Activated T-helper 17 cell treated with anti-CD3 and anti-CD28 coated beads, Interleukin-2, amount 50 U/mL, for 72 hours (primary cell): ENCODE results near the gene ERP27. TPM values are rescaled to one million over a fixed set of nuclear protein-coding genes. Genes with fewer than 3 reads are reported as not detected.
A peak's percentile ranks its signal among the peaks of the same experiment; 100 is the strongest.

Source experiments
- ATAC-seq: fragments of 150-1000 bp; cut with Tn5 transposase; replicated peaks from 2 replicates; pipeline ENCODE4 v1.10.0; 2021; ENCODE audit warnings: mild to moderate bottlenecking, moderate library complexity
- H3K27ac Mint-ChIP-seq: one replicate; pipeline ENCODE4 v1.8.0; 2022; ENCODE audit warnings: mixed read lengths
- H3K27me3 Mint-ChIP-seq: one replicate; pipeline ENCODE4 v1.8.0; 2022; ENCODE audit warnings: mixed read lengths
- H3K36me3 Mint-ChIP-seq: one replicate; pipeline ENCODE4 v1.8.0; 2022; ENCODE audit warnings: low read depth, mild to moderate bottlenecking, mixed read lengths
- H3K4me1 Mint-ChIP-seq: one replicate; pipeline ENCODE4 v1.8.0; 2022; ENCODE audit warnings: mixed read lengths
- H3K4me3 Mint-ChIP-seq: one replicate; pipeline ENCODE4 v1.8.0; 2022; ENCODE audit warnings: mild to moderate bottlenecking, mixed read lengths
- H3K9me3 Mint-ChIP-seq: one replicate; pipeline ENCODE4 v1.8.0; 2022; ENCODE audit warnings: mixed read lengths
- total RNA-seq, 2 donors: library from RNA; stranded (reverse); gene quantifications; one replicate each; pipeline ENCODE4 v1.2.3, GENCODE V29; 2022

Gene ERP27
- total RNA-seq, 2 donors from 2014 or later, result 5.2 to 9.4 TPM

- Mint-ChIP-seq H3K4me1 (no peaks in the 10 kb centered on the region), H3K27me3 (peaks cover 3% of the 10 kb centered on the region), H3K4me3 (no peak overlapping the region), H3K9me3 (no peaks in the 10 kb centered on the region), H3K36me3 (no peaks in the 10 kb centered on the region), H3K27ac (no peak overlapping the region)
- ATAC-seq, result no peak
Measured at GRCh38 chr12:14892726-14893505, 45.4 kb downstream of the ERP27 start.

- no peak for ATAC-seq
- Mint-ChIP-seq H3K4me3 (no peak overlapping the region), H3K9me3 (no peaks in the 10 kb centered on the region), H3K4me1 (no peaks in the 10 kb centered on the region), H3K27me3 (peaks cover 17% of the 10 kb centered on the region), H3K36me3 (no peaks in the 10 kb centered on the region), H3K27ac (no peak overlapping the region)
Measured at GRCh38 chr12:14890701-14891100, 47.6 kb downstream of the ERP27 start.

- Mint-ChIP-seq H3K4me3 (no peak overlapping the region), H3K9me3 (no peaks in the 10 kb centered on the region), H3K27me3 (peaks cover 22% of the 10 kb centered on the region), H3K27ac (no peak overlapping the region), H3K36me3 (no peaks in the 10 kb centered on the region), H3K4me1 (no peaks in the 10 kb centered on the region)
- ATAC-seq, result no peak
Measured at GRCh38 chr12:14886271-14886670, 52.1 kb downstream of the ERP27 start.

GRCh38 chr12:14885718-14886221 is 52.6 kb downstream of the ERP27 start, which contains the start of gene MGP:
Gene MGP (minus strand): TSS chr12:14885854. CDS start chr12:14885791, 63 bp downstream.
- H3K4me1 Mint-ChIP-seq, result no peaks in the 10 kb centered on the region
- peaks cover 20% of the 10 kb centered on the region for H3K27me3 Mint-ChIP-seq
- H3K27ac Mint-ChIP-seq, result peak within 1 kb of the TSS; percentile 52
- no peaks in the 10 kb centered on the region for H3K36me3 Mint-ChIP-seq
- no peak for ATAC-seq
- H3K9me3 Mint-ChIP-seq, result no peaks in the 10 kb centered on the region
- peak within 1 kb of the TSS; percentile 54 for H3K4me3 Mint-ChIP-seq

GRCh38 chr12:14884458-14884878 is 53.9 kb downstream of the ERP27 start:
- no peaks in the 10 kb centered on the region for H3K9me3 Mint-ChIP-seq
- ATAC-seq, result peak; percentile 99
- H3K4me1 Mint-ChIP-seq, result no peaks in the 10 kb centered on the region
- no peaks in the 10 kb centered on the region for H3K36me3 Mint-ChIP-seq
- H3K4me3 Mint-ChIP-seq, result peak overlapping the region; percentile 54
- peaks cover 20% of the 10 kb centered on the region for H3K27me3 Mint-ChIP-seq
- peak overlapping the region; percentile 52 for H3K27ac Mint-ChIP-seq

- H3K27ac Mint-ChIP-seq, result no peak overlapping the region
- peaks cover 20% of the 10 kb centered on the region for H3K27me3 Mint-ChIP-seq
- H3K36me3 Mint-ChIP-seq, result no peaks in the 10 kb centered on the region
- ATAC-seq, result no peak
- H3K9me3 Mint-ChIP-seq, result no peaks in the 10 kb centered on the region
- H3K4me3 Mint-ChIP-seq, result no peak overlapping the region
- no peaks in the 10 kb centered on the region for H3K4me1 Mint-ChIP-seq
Measured at GRCh38 chr12:14883686-14884085, 54.7 kb downstream of the ERP27 start.

GRCh38 chr12:14880890-14881453 is 57.4 kb downstream of the ERP27 start:
- Mint-ChIP-seq H3K9me3 (no peaks in the 10 kb centered on the region), H3K4me1 (no peaks in the 10 kb centered on the region), H3K4me3 (no peak overlapping the region), H3K36me3 (no peaks in the 10 kb centered on the region), H3K27me3 (peaks cover 5% of the 10 kb centered on the region), H3K27ac (no peak overlapping the region)
- no peak for ATAC-seq

- Mint-ChIP-seq H3K36me3 (no peaks in the 10 kb centered on the region), H3K27ac (no peak overlapping the region), H3K4me1 (no peaks in the 10 kb centered on the region), H3K27me3 (no peaks in the 10 kb centered on the region), H3K4me3 (no peak overlapping the region), H3K9me3 (no peaks in the 10 kb centered on the region)
- ATAC-seq, result no peak
Measured at GRCh38 chr12:14879222-14879933, 59.0 kb downstream of the ERP27 start.

- no peak overlapping the region for H3K4me3 Mint-ChIP-seq
- H3K9me3 Mint-ChIP-seq, result no peaks in the 10 kb centered on the region
- H3K27ac Mint-ChIP-seq, result no peak overlapping the region
- H3K27me3 Mint-ChIP-seq, result no peaks in the 10 kb centered on the region
- no peaks in the 10 kb centered on the region for H3K36me3 Mint-ChIP-seq
- no peak for ATAC-seq
- no peaks in the 10 kb centered on the region for H3K4me1 Mint-ChIP-seq
Measured at GRCh38 chr12:14878488-14878887, 59.8 kb downstream of the ERP27 start.

GRCh38 chr12:14876833-14877232 is 61.5 kb downstream of the ERP27 start:
- no peak for ATAC-seq
- H3K9me3 Mint-ChIP-seq, result no peaks in the 10 kb centered on the region
- H3K4me1 Mint-ChIP-seq, result no peaks in the 10 kb centered on the region
- no peak overlapping the region for H3K4me3 Mint-ChIP-seq
- H3K36me3 Mint-ChIP-seq, result no peaks in the 10 kb centered on the region
- H3K27ac Mint-ChIP-seq, result no peak overlapping the region
- peaks cover 3% of the 10 kb centered on the region for H3K27me3 Mint-ChIP-seq

GRCh38 chr12:14874882-14875281 is 63.5 kb downstream of the ERP27 start:
- ATAC-seq, result no peak
- H3K4me1 Mint-ChIP-seq, result no peaks in the 10 kb centered on the region
- no peak overlapping the region for H3K4me3 Mint-ChIP-seq
- H3K27me3 Mint-ChIP-seq, result peaks cover 3% of the 10 kb centered on the region
- H3K36me3 Mint-ChIP-seq, result no peaks in the 10 kb centered on the region
- no peaks in the 10 kb centered on the region for H3K9me3 Mint-ChIP-seq
- no peak overlapping the region for H3K27ac Mint-ChIP-seq

GRCh38 chr12:14873440-14874185 is 64.7 kb downstream of the ERP27 start:
- Mint-ChIP-seq H3K9me3 (no peaks in the 10 kb centered on the region), H3K27me3 (peaks cover 3% of the 10 kb centered on the region), H3K36me3 (no peaks in the 10 kb centered on the region), H3K4me1 (no peaks in the 10 kb centered on the region), H3K27ac (no peak overlapping the region), H3K4me3 (no peak overlapping the region)
- ATAC-seq, result no peak

GRCh38 chr12:14871886-14872285 is 66.5 kb downstream of the ERP27 start:
- no peaks in the 10 kb centered on the region for H3K36me3 Mint-ChIP-seq
- peaks cover 7% of the 10 kb centered on the region for H3K27me3 Mint-ChIP-seq
- no peak overlapping the region for H3K4me3 Mint-ChIP-seq
- ATAC-seq, result no peak
- H3K4me1 Mint-ChIP-seq, result no peaks in the 10 kb centered on the region
- peaks cover 4% of the 10 kb centered on the region for H3K9me3 Mint-ChIP-seq
- no peak overlapping the region for H3K27ac Mint-ChIP-seq

GRCh38 chr12:14871247-14871646 is 67.1 kb downstream of the ERP27 start:
- H3K4me3 Mint-ChIP-seq, result no peak overlapping the region
- peaks cover 4% of the 10 kb centered on the region for H3K9me3 Mint-ChIP-seq
- H3K27ac Mint-ChIP-seq, result no peak overlapping the region
- peaks cover 7% of the 10 kb centered on the region for H3K27me3 Mint-ChIP-seq
- H3K4me1 Mint-ChIP-seq, result no peaks in the 10 kb centered on the region
- ATAC-seq, result no peak
- H3K36me3 Mint-ChIP-seq, result no peaks in the 10 kb centered on the region
